ENCODE measurements around the gene OR4D5.

The OR4D5 gene

GRCh38 chr11:123939317-123939716, at the start of gene OR4D5:
OR4D5 (plus strand) TSS chr11:123939617; CDS start chr11:123939617, 0 bp downstream.
- Histone ChIP-seq H3K4me2 (no peak within 1 kb of the TSS), H4K20me1 (no peaks in the 10 kb centered on the region), H3K9ac (no peak within 1 kb of the TSS), H3K9me3 (no peaks in the 10 kb centered on the region), H3K36me3 (no peaks in the 10 kb centered on the region), H3K27ac (no peak within 1 kb of the TSS), H3K4me3 (no peak within 1 kb of the TSS), H3K27me3 (no peaks in the 10 kb centered on the region), H3K4me1 (no peaks in the 10 kb centered on the region)
- no peak for TF ChIP-seq Cebpa-rat (IDR thresholded peaks at IDR 0.05)

GRCh38 chr11:123892031-123892430, 47.4 kb upstream of the OR4D5 start:
- Histone ChIP-seq H3K4me3 (no peak overlapping the region), H3K27me3 (no peaks in the 10 kb centered on the region), H3K9me3 (no peaks in the 10 kb centered on the region), H3K4me2 (no peak overlapping the region), H3K36me3 (no peaks in the 10 kb centered on the region), H3K27ac (no peak overlapping the region), H3K9ac (no peak overlapping the region), H4K20me1 (no peaks in the 10 kb centered on the region), H3K4me1 (no peaks in the 10 kb centered on the region)
- no peak for TF ChIP-seq Cebpa-rat (IDR thresholded peaks at IDR 0.05)

- no peak overlapping the region for H3K4me3 ChIP-seq
- no peaks in the 10 kb centered on the region for H3K27me3 ChIP-seq
- H3K4me1 ChIP-seq, result 0 out of 2 replicates have a peak, but pooled peaks cover 5% of the 10 kb centered on the region
- H3K4me2 ChIP-seq, result no peak overlapping the region
- no peak overlapping the region for H3K9ac ChIP-seq
- no peaks in the 10 kb centered on the region for H3K36me3 ChIP-seq
- H3K27ac ChIP-seq, result no peak overlapping the region
- H4K20me1 ChIP-seq, result no peaks in the 10 kb centered on the region
- no peaks in the 10 kb centered on the region for H3K9me3 ChIP-seq
- no peak for TF ChIP-seq Cebpa-rat (IDR thresholded peaks at IDR 0.05)
Measured at GRCh38 chr11:123899792-123900191, 39.6 kb upstream of the OR4D5 start.

GRCh38 chr11:123901867-123902266, 37.5 kb upstream of the OR4D5 start, which contains the start of gene OR8D4:
OR8D4 (plus strand) TSS chr11:123902167; CDS start chr11:123906432, 4,265 bp downstream.
- H3K4me2 ChIP-seq, result no peak within 1 kb of the TSS
- H3K27ac ChIP-seq, result no peak within 1 kb of the TSS
- H4K20me1 ChIP-seq, result no peaks in the 10 kb centered on the region
- TF ChIP-seq Cebpa-rat (IDR thresholded peaks at IDR 0.05), result no peak
- 0 out of 2 replicates have a peak, but pooled peaks cover 5% of the 10 kb centered on the region for H3K4me1 ChIP-seq
- no peaks in the 10 kb centered on the region for H3K27me3 ChIP-seq
- no peaks in the 10 kb centered on the region for H3K36me3 ChIP-seq
- no peak within 1 kb of the TSS for H3K4me3 ChIP-seq
- no peaks in the 10 kb centered on the region for H3K9me3 ChIP-seq
- no peak within 1 kb of the TSS for H3K9ac ChIP-seq

DNA sequence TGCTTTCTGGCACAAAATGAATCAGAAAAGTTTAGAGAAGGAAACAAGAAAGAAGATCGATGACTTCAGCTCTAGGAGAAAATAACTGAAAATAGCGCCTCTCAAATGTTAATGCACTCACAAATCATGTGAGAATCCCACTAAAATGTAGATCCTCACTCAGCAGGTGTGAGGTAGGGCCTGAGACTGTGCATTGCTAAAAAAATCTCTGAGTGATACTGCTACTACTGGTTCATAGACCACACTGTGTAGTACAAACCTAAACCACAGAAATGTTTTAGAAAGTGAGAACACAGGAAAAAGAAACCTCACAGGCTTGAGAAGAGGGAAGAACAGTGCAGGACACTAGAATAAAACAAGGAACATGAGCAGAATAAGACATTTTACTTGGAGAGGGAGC, 35.5 kb upstream of the OR4D5 start:
- Histone ChIP-seq H4K20me1 (no peaks in the 10 kb centered on the region), H3K27me3 (no peaks in the 10 kb centered on the region), H3K4me2 (no peak overlapping the region), H3K27ac (no peak overlapping the region), H3K36me3 (no peaks in the 10 kb centered on the region), H3K4me3 (no peak overlapping the region), H3K9me3 (no peaks in the 10 kb centered on the region), H3K9ac (no peak overlapping the region), H3K4me1 (0 out of 2 replicates have a peak, but pooled peaks cover 3% of the 10 kb centered on the region)
- no peak for TF ChIP-seq Cebpa-rat (IDR thresholded peaks at IDR 0.05)

GRCh38 chr11:123904932-123905331, 34.5 kb upstream of the OR4D5 start:
- Histone ChIP-seq H3K4me2 (no peak overlapping the region), H3K9ac (no peak overlapping the region), H3K27ac (no peak overlapping the region), H3K4me1 (no peaks in the 10 kb centered on the region), H3K4me3 (no peak overlapping the region), H3K27me3 (no peaks in the 10 kb centered on the region), H4K20me1 (no peaks in the 10 kb centered on the region), H3K36me3 (no peaks in the 10 kb centered on the region), H3K9me3 (no peaks in the 10 kb centered on the region)
- no peak for TF ChIP-seq Cebpa-rat (IDR thresholded peaks at IDR 0.05)

DNA sequence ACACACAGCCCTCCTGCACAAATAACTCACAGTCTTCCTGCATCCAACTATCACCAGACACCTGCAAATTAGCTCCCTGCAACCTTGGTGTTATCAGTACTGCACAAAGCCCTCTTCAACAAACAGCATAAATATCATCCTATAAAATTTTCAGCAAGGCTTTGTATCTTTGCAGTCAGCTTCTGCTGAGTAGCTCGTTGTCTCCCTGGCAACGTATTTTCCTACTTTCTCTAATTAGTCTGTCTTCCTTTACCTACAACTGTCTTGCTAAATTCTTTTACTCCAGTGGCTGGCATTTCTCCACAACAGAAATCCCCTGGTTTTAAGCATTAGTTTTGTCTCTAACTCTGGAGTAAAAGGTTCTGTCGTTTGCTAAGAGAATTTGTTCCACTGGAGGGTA, 33.6 kb upstream of the OR4D5 start:
- no peak overlapping the region for H3K4me3 ChIP-seq
- H3K4me2 ChIP-seq, result no peak overlapping the region
- H3K27me3 ChIP-seq, result no peaks in the 10 kb centered on the region

DNA sequence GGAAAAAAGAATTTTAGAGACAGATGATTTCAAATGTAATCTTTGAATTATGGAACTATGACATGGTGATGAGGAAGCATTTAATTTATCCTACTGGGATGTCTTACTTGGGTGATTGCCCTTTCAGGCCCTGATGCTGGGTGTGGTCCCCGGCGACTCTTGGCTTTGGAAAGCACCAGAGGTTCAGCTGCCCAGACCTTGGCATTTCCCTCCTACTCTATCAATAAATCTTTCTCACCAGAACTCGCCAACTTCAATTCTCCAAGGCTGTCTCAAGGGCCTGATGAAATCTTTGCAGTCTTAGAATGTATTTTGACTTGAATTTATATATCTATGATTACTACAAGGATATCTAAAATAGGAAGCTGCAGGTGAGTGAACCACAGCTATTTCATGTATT, 18.5 kb upstream of the OR4D5 start:
- Histone ChIP-seq H3K4me3 (no peak overlapping the region), H4K20me1 (no peaks in the 10 kb centered on the region), H3K9me3 (no peaks in the 10 kb centered on the region), H3K27ac (no peak overlapping the region), H3K9ac (no peak overlapping the region), H3K27me3 (no peaks in the 10 kb centered on the region), H3K36me3 (no peaks in the 10 kb centered on the region), H3K4me1 (no peaks in the 10 kb centered on the region), H3K4me2 (no peak overlapping the region)
- no peak for TF ChIP-seq Cebpa-rat (IDR thresholded peaks at IDR 0.05)

More for the DNA sequence above, 33.6 kb upstream of the OR4D5 start:
- H3K9me3 ChIP-seq, result no peaks in the 10 kb centered on the region
- TF ChIP-seq Cebpa-rat (IDR thresholded peaks at IDR 0.05), result no peak
- H3K27ac ChIP-seq, result no peak overlapping the region
- no peak overlapping the region for H3K9ac ChIP-seq
- H4K20me1 ChIP-seq, result no peaks in the 10 kb centered on the region
- H3K36me3 ChIP-seq, result no peaks in the 10 kb centered on the region
- no peaks in the 10 kb centered on the region for H3K4me1 ChIP-seq

- no peaks in the 10 kb centered on the region for H3K36me3 ChIP-seq
- no peak overlapping the region for H3K4me2 ChIP-seq
- no peak overlapping the region for H3K4me3 ChIP-seq
- H3K9me3 ChIP-seq, result no peaks in the 10 kb centered on the region
- H3K27ac ChIP-seq, result no peak overlapping the region
- no peaks in the 10 kb centered on the region for H4K20me1 ChIP-seq
- TF ChIP-seq Cebpa-rat (IDR thresholded peaks at IDR 0.05), result no peak
- no peaks in the 10 kb centered on the region for H3K27me3 ChIP-seq
- no peaks in the 10 kb centered on the region for H3K4me1 ChIP-seq
- H3K9ac ChIP-seq, result no peak overlapping the region
Measured at GRCh38 chr11:123924027-123924426, 15.4 kb upstream of the OR4D5 start.

DNA sequence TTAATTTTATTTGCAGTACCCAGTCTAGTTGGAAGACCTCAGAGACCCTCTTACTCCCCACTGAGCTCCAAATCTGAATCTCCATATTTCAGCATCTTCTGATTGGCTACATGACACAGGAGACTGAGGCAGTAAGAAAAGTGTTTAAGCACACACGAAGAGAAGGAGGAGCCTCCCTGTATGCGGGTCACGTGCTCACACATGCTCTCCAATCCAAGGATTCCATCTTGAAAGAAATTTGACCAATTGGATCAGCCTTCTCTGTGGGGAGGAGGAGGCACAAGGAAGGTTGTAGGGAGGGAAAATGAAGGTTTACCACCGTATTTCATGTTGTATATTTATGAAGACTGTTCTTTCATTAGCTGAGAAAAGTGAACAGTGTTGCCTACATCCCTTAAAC, 3.0 kb downstream of the OR4D5 start:
- no peaks in the 10 kb centered on the region for H3K27me3 ChIP-seq
- no peak overlapping the region for H3K4me2 ChIP-seq
- H3K36me3 ChIP-seq, result no peaks in the 10 kb centered on the region
- H4K20me1 ChIP-seq, result no peaks in the 10 kb centered on the region
- no peak overlapping the region for H3K4me3 ChIP-seq
- TF ChIP-seq Cebpa-rat (IDR thresholded peaks at IDR 0.05), result no peak
- no peaks in the 10 kb centered on the region for H3K9me3 ChIP-seq
- H3K9ac ChIP-seq, result no peak overlapping the region
- no peak overlapping the region for H3K27ac ChIP-seq
- H3K4me1 ChIP-seq, result no peaks in the 10 kb centered on the region

DNA sequence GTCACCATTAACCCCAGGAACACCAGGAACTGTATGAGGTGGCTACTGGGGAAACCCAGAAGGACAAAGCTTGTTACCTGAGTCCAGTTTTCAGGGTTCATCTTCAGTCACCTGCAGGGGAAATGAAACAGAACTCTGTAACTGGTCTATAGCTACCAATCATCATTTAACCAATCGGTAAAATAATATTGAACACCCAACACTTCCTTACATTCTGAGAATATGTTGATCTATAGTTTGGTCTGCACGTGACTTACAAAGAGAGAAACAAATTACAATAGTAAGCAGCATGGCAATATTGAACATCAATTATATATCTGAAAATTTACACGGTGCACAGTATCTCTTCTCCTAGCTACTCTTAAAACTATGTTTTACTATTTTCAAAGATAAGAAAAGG, 4.3 kb downstream of the OR4D5 start, which contains the start of gene OR6T1:
Gene OR6T1, minus strand, starts transcription at position 101 of the 400 bp plus-strand sequence. Its CDS starts 0 bp downstream, at position 101.
- no peaks in the 10 kb centered on the region for H3K27me3 ChIP-seq
- TF ChIP-seq Cebpa-rat (IDR thresholded peaks at IDR 0.05), result no peak
- H3K9ac ChIP-seq, result no peak within 1 kb of the TSS
- no peaks in the 10 kb centered on the region for H4K20me1 ChIP-seq
- no peak within 1 kb of the TSS for H3K4me3 ChIP-seq
- no peak within 1 kb of the TSS for H3K4me2 ChIP-seq
- H3K36me3 ChIP-seq, result no peaks in the 10 kb centered on the region
- no peak within 1 kb of the TSS for H3K27ac ChIP-seq
- no peaks in the 10 kb centered on the region for H3K9me3 ChIP-seq
- no peaks in the 10 kb centered on the region for H3K4me1 ChIP-seq

All from BLaER1 (cell line).